Calu3 (cell line): ENCODE data around the gene LCLAT1. TPM values are rescaled to one million over a fixed set of nuclear protein-coding genes. Genes with fewer than 3 reads are reported as not detected.
A peak's percentile ranks its signal among the peaks of the same experiment; 100 is the strongest.
"Not testable (repeated sequence)": the region's sequence is repeated elsewhere in the genome, so short reads cannot be mapped to it uniquely, and the experiment has no call there.

Experiments
- BruUV-seq: library from RNA; stranded (reverse); fragments of 400-500 nt; replicated peaks from 2 replicates; lab custom pipeline; 2021; lab: Mats Ljungman, UMichigan
- CTCF ChIA-PET: fragments of 300-600 bp; sonication (Branson Sonifier 250); formaldehyde crosslinking; loops from one replicate; lab custom pipeline; 2022; ENCODE audit warnings: antibody characterized with exemption; lab: Charles Lee
- DNase-seq: peaks from one replicate; pipeline ENCODE4 v3.0.0; 2022
- H3K27ac Mint-ChIP-seq: one replicate; pipeline ENCODE4 v1.8.0; 2022; ENCODE audit warnings: mixed read lengths; ENCODE audit not compliant: unreplicated experiment
- H3K27me3 Mint-ChIP-seq: one replicate; pipeline ENCODE4 v1.8.0; 2022; ENCODE audit warnings: mixed read lengths; ENCODE audit not compliant: unreplicated experiment
- H3K36me3 Mint-ChIP-seq: one replicate; pipeline ENCODE4 v1.8.0; 2022; ENCODE audit warnings: mild to moderate bottlenecking, moderate library complexity, mixed read lengths; ENCODE audit not compliant: insufficient read depth, unreplicated experiment
- H3K4me1 Mint-ChIP-seq: one replicate; pipeline ENCODE4 v1.8.0; 2022; ENCODE audit warnings: mild to moderate bottlenecking, low read depth, mixed read lengths; ENCODE audit not compliant: unreplicated experiment
- H3K4me3 Mint-ChIP-seq: one replicate; pipeline ENCODE4 v1.8.0; 2022; ENCODE audit warnings: mild to moderate bottlenecking, low read depth, moderate library complexity, mixed read lengths; ENCODE audit not compliant: unreplicated experiment
- H3K9me3 Mint-ChIP-seq: one replicate; pipeline ENCODE4 v1.8.0; 2022; ENCODE audit warnings: low read depth, mixed read lengths; ENCODE audit not compliant: unreplicated experiment
- intact Hi-C: fragments of 100-400 bp; cut with micrococcal nuclease; formaldehyde crosslinking; loops from one replicate; pipeline ENCODE4 v1.10.0; 2022; ENCODE audit not compliant: unreplicated experiment
- total RNA-seq: library from RNA; stranded (reverse); gene quantifications from 2 replicates; pipeline ENCODE4 v1.2.3, GENCODE V29; 2022
- TF ChIP-seq, protein P1 (sequence below): fragments of 200-600 bp; IDR thresholded peaks from one replicate; pipeline ENCODE4 v1.8.0; 2022; ENCODE audit warnings: antibody characterized with exemption; ENCODE audit not compliant: unreplicated experiment

LCLAT1 gene
- total RNA-seq, 1 experiment from 2014 or later = 47.6 TPM

DNA sequence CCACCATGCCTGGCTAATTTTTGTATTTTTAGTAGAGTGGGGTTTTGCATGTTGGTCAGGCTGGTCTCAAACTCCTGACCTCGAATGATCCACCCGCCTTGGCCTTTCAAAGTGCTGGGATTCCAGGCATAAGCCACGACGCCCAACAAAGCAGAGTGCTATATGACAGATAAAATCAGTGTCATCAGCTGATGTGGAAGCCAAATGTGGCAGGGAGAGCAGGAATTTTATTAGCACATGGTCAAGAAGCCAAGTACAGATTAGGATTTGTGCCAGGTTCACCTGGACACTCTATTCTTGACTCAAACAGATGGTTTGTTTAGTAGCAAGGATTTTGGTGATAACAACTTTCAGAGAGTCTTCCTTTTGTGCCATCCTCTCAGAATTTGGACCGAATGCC is 62.7 kb downstream of the LCLAT1 start:
- no TSS peak for BruUV-seq
- intact Hi-C loops = no loop called here
- CTCF ChIA-PET = no interaction called here

DNA sequence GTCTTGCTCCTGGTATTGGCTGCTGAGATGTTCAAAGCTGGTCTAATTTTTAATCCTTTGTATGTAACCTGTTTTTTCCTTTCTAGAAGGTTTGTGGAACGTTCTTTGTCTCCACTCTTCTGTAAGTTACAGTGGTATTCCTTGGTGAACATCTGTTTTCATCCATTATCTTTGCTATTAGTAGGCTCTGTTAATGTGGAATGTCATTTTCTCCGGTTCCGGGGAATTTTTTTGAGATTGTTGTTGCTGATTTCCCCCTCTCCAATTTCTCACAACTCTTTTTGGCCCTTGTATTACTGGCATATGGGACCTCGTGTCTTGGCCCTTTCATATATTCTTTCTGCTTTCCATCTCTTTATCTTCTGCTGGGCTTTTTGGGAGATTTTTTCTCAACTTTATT is 63.4 kb downstream of the LCLAT1 start:
- intact Hi-C loops = no loop called here
- Mint-ChIP-seq H3K4me3 (no peak overlapping the region), H3K4me1 (peaks cover 47% of the 10 kb centered on the region), H3K9me3 (peaks cover 3% of the 10 kb centered on the region), H3K36me3 (no peaks in the 10 kb centered on the region), H3K27me3 (no peaks in the 10 kb centered on the region), H3K27ac (peak overlapping the region; percentile 25)
- CTCF ChIA-PET = no interaction called here
- no peak for DNase-seq
- no TSS peak for BruUV-seq
- TF ChIP-seq, protein P1, sequence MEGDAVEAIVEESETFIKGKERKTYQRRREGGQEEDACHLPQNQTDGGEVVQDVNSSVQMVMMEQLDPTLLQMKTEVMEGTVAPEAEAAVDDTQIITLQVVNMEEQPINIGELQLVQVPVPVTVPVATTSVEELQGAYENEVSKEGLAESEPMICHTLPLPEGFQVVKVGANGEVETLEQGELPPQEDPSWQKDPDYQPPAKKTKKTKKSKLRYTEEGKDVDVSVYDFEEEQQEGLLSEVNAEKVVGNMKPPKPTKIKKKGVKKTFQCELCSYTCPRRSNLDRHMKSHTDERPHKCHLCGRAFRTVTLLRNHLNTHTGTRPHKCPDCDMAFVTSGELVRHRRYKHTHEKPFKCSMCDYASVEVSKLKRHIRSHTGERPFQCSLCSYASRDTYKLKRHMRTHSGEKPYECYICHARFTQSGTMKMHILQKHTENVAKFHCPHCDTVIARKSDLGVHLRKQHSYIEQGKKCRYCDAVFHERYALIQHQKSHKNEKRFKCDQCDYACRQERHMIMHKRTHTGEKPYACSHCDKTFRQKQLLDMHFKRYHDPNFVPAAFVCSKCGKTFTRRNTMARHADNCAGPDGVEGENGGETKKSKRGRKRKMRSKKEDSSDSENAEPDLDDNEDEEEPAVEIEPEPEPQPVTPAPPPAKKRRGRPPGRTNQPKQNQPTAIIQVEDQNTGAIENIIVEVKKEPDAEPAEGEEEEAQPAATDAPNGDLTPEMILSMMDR = no peak

More for the DNA sequence above, 62.7 kb downstream of the LCLAT1 start:
- TF ChIP-seq, protein P1 = no peak
- no peak for DNase-seq
- Mint-ChIP-seq H3K4me1 (peaks cover 40% of the 10 kb centered on the region), H3K4me3 (no peak overlapping the region), H3K36me3 (no peaks in the 10 kb centered on the region), H3K9me3 (peaks cover 3% of the 10 kb centered on the region), H3K27me3 (no peaks in the 10 kb centered on the region), H3K27ac (no peak overlapping the region)

DNA sequence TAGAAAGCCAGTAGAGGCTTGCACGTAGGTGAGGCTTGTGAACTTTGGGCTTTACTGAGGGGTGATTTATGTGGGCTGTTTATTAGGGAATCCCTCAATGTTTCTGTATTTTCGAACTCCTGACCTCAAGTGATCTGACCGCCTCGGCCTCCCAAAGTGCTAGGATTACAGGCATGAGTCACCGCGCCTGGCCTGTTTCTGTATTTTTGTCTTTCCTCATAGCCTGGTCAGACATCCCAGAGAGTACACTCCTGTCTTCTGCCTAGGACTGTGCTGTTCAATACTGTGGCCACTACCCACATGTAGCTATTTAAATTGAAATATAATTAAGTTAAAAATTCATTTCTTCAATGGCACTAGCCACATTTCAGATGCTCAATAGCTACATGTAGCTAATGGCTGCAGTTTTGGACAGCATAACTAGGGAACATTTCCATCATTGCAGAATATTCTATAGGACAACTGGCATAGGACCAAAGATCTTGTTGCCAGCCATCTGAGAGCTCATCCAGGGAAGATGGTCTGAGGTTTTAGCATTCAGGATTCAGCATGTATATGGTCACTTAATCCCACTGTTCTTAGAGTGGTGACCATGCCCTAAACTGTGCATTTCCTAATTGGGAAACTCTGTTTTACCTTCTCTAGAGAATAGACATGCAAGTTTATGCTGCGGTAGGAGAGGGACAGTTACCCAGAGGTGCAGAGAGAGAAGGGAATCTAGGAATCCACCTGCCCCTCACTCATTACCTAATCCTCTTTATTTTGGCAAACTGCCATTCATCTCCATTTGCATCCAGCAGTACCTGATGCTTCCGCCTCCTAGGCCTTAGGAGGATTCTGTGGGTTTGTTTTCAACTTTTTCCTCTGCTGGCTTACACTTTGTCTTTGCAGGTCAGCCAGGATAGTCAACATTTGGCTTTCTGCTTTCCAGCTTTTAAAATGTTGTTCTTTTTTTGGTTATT is 64.4 kb downstream of the LCLAT1 start:
- Mint-ChIP-seq H3K4me1 (peaks cover 48% of the 10 kb centered on the region), H3K9me3 (peaks cover 3% of the 10 kb centered on the region), H3K36me3 (no peaks in the 10 kb centered on the region), H3K4me3 (no peak overlapping the region), H3K27ac (peak overlapping the region; percentile 25), H3K27me3 (no peaks in the 10 kb centered on the region)
- BruUV-seq = no TSS peak
- intact Hi-C loops = no loop called here
- TF ChIP-seq, protein P1 = no peak
- DNase-seq = peak; percentile 28
- CTCF ChIA-PET = no interaction called here

DNA sequence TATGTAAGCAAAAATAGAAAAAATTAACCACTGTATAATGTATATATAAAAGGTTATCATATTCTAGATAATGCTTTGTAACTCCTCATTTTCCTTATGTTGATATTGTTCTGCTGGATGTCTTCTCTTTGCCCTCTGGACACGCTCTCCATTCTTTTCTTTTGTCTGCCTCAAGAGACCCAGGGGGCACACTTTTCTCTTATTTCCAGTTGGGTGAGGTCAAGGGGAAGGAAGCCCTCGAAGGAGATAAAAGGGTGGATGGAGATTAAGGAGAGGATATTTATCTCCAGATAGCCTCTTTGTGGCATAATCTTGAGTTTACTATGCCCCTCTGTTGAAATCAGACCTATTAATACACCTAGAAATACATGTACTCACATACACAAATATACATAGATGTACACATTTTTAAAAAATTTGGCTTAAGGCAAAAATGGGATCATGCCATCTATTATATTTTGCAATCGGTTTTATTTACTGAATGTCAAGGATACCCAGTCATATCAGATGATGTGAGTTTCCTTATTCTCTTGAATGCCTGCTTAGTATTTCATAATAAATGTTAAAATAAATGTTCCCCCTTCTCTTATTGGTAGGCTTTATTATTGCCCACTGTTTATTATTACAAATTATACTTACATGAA is 65.3 kb downstream of the LCLAT1 start:
- CTCF ChIA-PET = no interaction called here
- Mint-ChIP-seq H3K27ac (no peak overlapping the region), H3K4me1 (peaks cover 48% of the 10 kb centered on the region), H3K4me3 (no peak overlapping the region), H3K9me3 (peaks cover 4% of the 10 kb centered on the region), H3K27me3 (no peaks in the 10 kb centered on the region), H3K36me3 (no peaks in the 10 kb centered on the region)
- intact Hi-C loops = no loop called here
- DNase-seq = no peak
- no TSS peak for BruUV-seq
- TF ChIP-seq, protein P1 = no peak

DNA sequence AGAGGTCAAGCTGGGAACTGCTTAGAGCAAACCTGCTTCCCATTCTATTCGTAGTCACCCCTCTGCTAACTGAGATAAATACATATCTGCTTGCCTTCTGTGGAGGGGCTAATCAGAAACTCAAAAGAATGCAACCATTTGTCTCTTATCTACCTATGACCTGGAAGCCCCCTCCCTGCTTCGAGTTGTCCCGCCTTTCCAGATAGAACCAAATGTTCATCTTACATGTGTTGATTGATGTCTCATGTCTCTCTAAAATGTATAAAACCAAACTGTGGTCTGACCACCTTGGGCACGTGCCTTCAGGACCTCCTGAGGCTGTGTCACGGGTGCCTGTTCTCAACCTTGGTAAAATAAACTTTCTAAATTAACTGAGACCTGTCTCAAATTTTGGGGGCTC is 66.6 kb downstream of the LCLAT1 start:
- intact Hi-C loops = not testable (repeated sequence)

More for the DNA sequence above, 66.6 kb downstream of the LCLAT1 start:
- DNase-seq, H3K36me3 Mint-ChIP-seq, H3K27me3 Mint-ChIP-seq, CTCF ChIA-PET, BruUV-seq, H3K4me3 Mint-ChIP-seq, H3K9me3 Mint-ChIP-seq: not testable (repeated sequence)
- peaks cover 48% of the 10 kb centered on the region for H3K4me1 Mint-ChIP-seq
- peak overlapping the region; percentile 57 for H3K27ac Mint-ChIP-seq
